Measurements from ENCODE around the gene ATP5MC2. TPM values are rescaled to one million over a fixed set of nuclear protein-coding genes. Genes with fewer than 3 reads are reported as not detected.

Gene ATP5MC2
- polyA plus RNA-seq, 1 of the 3 experiments (the other 2 are of a cell fraction), result 319 TPM

DNA sequence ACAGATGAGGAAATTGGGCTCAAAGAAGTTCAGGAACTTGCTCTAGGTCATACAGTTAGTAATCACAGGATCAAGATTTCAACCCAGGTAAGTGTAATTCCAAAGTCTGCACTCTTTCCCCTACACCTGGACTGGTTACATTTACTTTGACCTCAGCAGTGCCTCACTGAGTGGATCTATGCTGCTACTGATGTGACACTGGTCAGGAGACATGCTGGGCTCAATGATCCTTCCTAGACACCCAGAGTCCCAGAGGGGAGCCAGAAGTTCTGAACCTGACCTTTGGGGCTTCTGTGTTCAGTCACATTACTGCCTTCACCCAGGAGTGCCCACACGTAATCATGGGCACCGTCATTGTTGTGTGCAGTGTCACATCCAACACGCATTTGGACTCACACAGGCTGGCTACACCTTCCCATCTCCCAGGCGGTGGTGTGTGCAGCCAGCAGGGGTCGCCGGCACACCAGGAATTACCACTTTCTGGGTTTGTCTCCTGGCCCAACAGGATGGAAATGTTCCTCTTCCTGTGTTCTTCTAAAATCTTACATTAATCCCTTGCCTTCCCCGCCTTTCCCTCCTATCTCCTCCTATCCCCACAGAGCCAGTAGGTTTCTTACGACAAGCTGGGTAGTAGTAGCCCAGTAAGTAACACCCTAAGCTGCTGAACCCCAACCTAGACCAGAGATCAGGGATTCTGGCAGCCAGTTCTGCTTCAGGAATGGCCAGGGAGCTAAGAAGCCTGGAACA is 25.8 kb upstream of the ATP5MC2 start (continued):
- TF ChIP-seq, protein P1, sequence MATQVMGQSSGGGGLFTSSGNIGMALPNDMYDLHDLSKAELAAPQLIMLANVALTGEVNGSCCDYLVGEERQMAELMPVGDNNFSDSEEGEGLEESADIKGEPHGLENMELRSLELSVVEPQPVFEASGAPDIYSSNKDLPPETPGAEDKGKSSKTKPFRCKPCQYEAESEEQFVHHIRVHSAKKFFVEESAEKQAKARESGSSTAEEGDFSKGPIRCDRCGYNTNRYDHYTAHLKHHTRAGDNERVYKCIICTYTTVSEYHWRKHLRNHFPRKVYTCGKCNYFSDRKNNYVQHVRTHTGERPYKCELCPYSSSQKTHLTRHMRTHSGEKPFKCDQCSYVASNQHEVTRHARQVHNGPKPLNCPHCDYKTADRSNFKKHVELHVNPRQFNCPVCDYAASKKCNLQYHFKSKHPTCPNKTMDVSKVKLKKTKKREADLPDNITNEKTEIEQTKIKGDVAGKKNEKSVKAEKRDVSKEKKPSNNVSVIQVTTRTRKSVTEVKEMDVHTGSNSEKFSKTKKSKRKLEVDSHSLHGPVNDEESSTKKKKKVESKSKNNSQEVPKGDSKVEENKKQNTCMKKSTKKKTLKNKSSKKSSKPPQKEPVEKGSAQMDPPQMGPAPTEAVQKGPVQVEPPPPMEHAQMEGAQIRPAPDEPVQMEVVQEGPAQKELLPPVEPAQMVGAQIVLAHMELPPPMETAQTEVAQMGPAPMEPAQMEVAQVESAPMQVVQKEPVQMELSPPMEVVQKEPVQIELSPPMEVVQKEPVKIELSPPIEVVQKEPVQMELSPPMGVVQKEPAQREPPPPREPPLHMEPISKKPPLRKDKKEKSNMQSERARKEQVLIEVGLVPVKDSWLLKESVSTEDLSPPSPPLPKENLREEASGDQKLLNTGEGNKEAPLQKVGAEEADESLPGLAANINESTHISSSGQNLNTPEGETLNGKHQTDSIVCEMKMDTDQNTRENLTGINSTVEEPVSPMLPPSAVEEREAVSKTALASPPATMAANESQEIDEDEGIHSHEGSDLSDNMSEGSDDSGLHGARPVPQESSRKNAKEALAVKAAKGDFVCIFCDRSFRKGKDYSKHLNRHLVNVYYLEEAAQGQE (IDR thresholded peaks at IDR 0.05; ENCODE audit: low read depth, low read length), result no peak

DNA sequence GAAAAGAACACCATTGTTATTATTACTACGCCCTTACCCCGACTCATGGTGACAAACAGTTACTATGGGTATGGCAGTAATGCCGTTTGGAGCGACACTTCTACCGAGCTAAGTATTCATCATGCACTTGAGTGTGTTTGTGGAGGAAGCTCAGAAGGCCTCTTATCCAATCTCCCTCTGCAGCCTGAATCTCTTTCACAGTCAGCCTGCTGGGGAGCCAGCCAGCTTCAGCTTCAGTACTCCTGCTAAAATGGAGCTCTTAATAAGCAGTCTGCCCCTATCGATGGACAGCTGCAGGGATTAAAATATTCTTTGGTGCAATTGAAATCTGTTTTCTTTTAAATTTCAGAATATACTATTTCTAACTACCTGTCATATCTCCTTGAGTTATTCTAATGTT is 24.7 kb upstream of the ATP5MC2 start:
- ChIA-PET POLR2A (interaction anchor here (1.0 kb wide), 1 partner anchor 46 kb away, joined by 3 read pairs; no protein-coding TSS in a partner anchor), CTCF (interaction anchor here (0.9 to 28.9 kb wide), 15 partner anchors 9 to 157 kb away, joined by 3 to 760 read pairs (median 5); partner anchors contain the start of genes ATP5MC2 and CISTR)
- 36% methylated on average over 6 of the region's 6 CpGs for WGBS (ENCODE audit: low lambda C conversion rate)

DNA sequence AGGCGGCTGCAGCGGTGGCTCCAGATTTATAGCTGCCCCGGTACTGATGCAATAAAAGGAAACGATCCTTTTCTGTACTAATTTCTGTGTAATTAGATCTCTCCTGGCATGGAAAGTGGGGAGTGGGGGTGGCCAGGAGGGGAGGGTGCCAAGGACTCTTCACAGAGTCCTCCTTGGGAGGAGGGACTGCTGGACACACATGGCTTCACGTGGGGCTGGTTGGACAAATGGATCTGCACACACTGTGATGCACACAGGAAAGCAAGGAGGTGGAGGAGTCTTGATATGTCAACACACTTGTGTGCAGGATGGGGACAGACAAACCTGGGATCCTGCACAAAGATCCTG is 23.8 kb upstream of the ATP5MC2 start:
- H3K27me3 ChIP-seq (ENCODE audit: insufficient read depth), result peaks cover 63% of the 10 kb centered on the region
- no peak for TF ChIP-seq CTCF (IDR thresholded peaks at IDR 0.05)
- TF ChIP-seq SMC3 (IDR thresholded peaks at IDR 0.05; ENCODE audit: low read depth, low read length), result no peak
- no peak for TF ChIP-seq GATA2 (CRISPR knock-in tag; IDR thresholded peaks at IDR 0.05)
- TF ChIP-seq ELF1 (IDR thresholded peaks at IDR 0.05), result no peak
- TF ChIP-seq, protein P2, sequence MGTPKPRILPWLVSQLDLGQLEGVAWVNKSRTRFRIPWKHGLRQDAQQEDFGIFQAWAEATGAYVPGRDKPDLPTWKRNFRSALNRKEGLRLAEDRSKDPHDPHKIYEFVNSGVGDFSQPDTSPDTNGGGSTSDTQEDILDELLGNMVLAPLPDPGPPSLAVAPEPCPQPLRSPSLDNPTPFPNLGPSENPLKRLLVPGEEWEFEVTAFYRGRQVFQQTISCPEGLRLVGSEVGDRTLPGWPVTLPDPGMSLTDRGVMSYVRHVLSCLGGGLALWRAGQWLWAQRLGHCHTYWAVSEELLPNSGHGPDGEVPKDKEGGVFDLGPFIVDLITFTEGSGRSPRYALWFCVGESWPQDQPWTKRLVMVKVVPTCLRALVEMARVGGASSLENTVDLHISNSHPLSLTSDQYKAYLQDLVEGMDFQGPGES (IDR thresholded peaks at IDR 0.05; ENCODE audit: low read depth, low read length), result no peak
- no peak for TF ChIP-seq USF1 (IDR thresholded peaks at IDR 0.05; ENCODE audit: borderline replicate concordance, low read depth)
- no peak for TF ChIP-seq RFX5 (IDR thresholded peaks at IDR 0.05; ENCODE audit: low read length)
- TF ChIP-seq FOXJ3 (CRISPR knock-in tag; IDR thresholded peaks at IDR 0.05), result no peak

More for the DNA sequence above, 24.7 kb upstream of the ATP5MC2 start:
- Histone ChIP-seq H3K9me2 (no peaks in the 10 kb centered on the region), H3K27me3 (ENCODE audit: insufficient read depth) (peaks cover 69% of the 10 kb centered on the region), H3K4me2 (no peak overlapping the region), H3K79me2 (ENCODE audit: insufficient read depth) (no peaks in the 10 kb centered on the region), H3K4me3 (ENCODE audit: low read depth in 2 of 2, low read length in 1 of 2) (no peak overlapping the region), H3K36me3 (replicated peaks in 1 of 2; ENCODE audit: control insufficient read depth in 1 of 2, insufficient read depth in 2 of 2, low read length in 1 of 2) (no peaks in the 10 kb centered on the region), H3K9ac (no peak overlapping the region), H3F3A (replicated peaks; ENCODE audit: insufficient read depth) (no peaks in the 10 kb centered on the region), H2AFZ (ENCODE audit: low read depth) (no peak overlapping the region), H3K9me3 (no peaks in the 10 kb centered on the region), H4K20me1 (ENCODE audit: insufficient read depth) (no peaks in the 10 kb centered on the region), H3K4me1 (ENCODE audit: control insufficient read depth in 1 of 2, insufficient read depth in 2 of 2, low read depth in 1 of 2, low read length in 1 of 2) (no peaks in the 10 kb centered on the region), H3K27ac (ENCODE audit: low read depth in 2 of 2, low read length in 1 of 2) (no peak overlapping the region)
- DNase-seq, result no peak
- TF ChIP-seq TCF12 (IDR thresholded peaks at IDR 0.05) (no peak), CTCF (IDR thresholded peaks at IDR 0.05) (peak; percentile 10; the same call in 1 of the 2 replicates)

More for the DNA sequence above, 23.8 kb upstream of the ATP5MC2 start:
- H3K9ac ChIP-seq, result no peak overlapping the region
- H3K36me3 ChIP-seq (replicated peaks in 1 of 2; ENCODE audit: control insufficient read depth in 1 of 2, insufficient read depth in 2 of 2, low read length in 1 of 2), result no peaks in the 10 kb centered on the region
- POLR2A ChIA-PET, result interaction anchor here (1.0 kb wide), 1 partner anchor 47 kb away, joined by 3 read pairs; no protein-coding TSS in a partner anchor
- H4K20me1 ChIP-seq (ENCODE audit: insufficient read depth), result no peaks in the 10 kb centered on the region
- no peaks in the 10 kb centered on the region for H3F3A ChIP-seq (replicated peaks; ENCODE audit: insufficient read depth)
- H3K79me2 ChIP-seq (ENCODE audit: insufficient read depth), result no peaks in the 10 kb centered on the region
- CTCF ChIA-PET, result interaction anchor here (0.6 to 28.9 kb wide), 16 partner anchors 10 to 700 kb away, joined by 3 to 760 read pairs (median 4); partner anchors contain the start of genes ATP5MC2 and CISTR
- H3K4me2 ChIP-seq, result no peak overlapping the region
- 14% methylated on average over 5 of the region's 5 CpGs for WGBS (ENCODE audit: low lambda C conversion rate)
- no peaks in the 10 kb centered on the region for H3K9me3 ChIP-seq
- DNase-seq, result no peak
- no peak overlapping the region for H3K27ac ChIP-seq (ENCODE audit: low read depth in 2 of 2, low read length in 1 of 2)
- H3K9me2 ChIP-seq, result no peaks in the 10 kb centered on the region
- H3K4me3 ChIP-seq (ENCODE audit: low read depth in 2 of 2, low read length in 1 of 2), result no peak overlapping the region
- H2AFZ ChIP-seq (ENCODE audit: low read depth), result no peak overlapping the region
- H3K4me1 ChIP-seq (ENCODE audit: control insufficient read depth in 1 of 2, insufficient read depth in 2 of 2, low read depth in 1 of 2, low read length in 1 of 2), result no peaks in the 10 kb centered on the region

Measured in SK-N-SH (cell line).